Sigmoid colon (tissue), 4 donors: ENCODE results near the gene MORF4L1.

ENCODE experiments used
- CTCF ChIP-seq, 4 experiments: fragments of 450-650 bp in 3 of 4; fragments of 200-600 bp in 1 of 4; IDR thresholded peaks; one replicate each; pipeline ENCODE4 v1.5.1; 2016 to 2019; ENCODE audit warnings: antibody characterized with exemption in 4 of 4, mild to moderate bottlenecking in 3 of 4, moderate library complexity in 2 of 4
- EP300 ChIP-seq, 4 donors: sonication (generic); formaldehyde crosslinking; IDR thresholded peaks; one replicate each; pipeline ENCODE4 v1.6.1; 2017; ENCODE audit warnings: antibody characterized with exemption in 4 of 4

GRCh38 chr15:78895471-78895870 is 22.8 kb downstream of the MORF4L1 start:
- no peak for TF ChIP-seq CTCF (IDR thresholded peaks at IDR 0.05)
- TF ChIP-seq EP300 (IDR thresholded peaks at IDR 0.05) = no peak
